H9 (cell line): ENCODE data around the gene ITGB7. TPM values are rescaled to one million over a fixed set of nuclear protein-coding genes. Genes with fewer than 3 reads are reported as not detected.
"Not testable (repeated sequence)": the region's sequence is repeated elsewhere in the genome, so short reads cannot be mapped to it uniquely, and the experiment has no call there.

Source experiments
- DNase-seq: peaks from one replicate; pipeline ENCODE4 v3.0.0-alpha.2; 2017
- H2AFZ ChIP-seq: one replicate; pipeline ENCODE4 v1.6.1; 2013; ENCODE audit warnings: mild to moderate bottlenecking, low read length, control low read depth, moderate library complexity
- H2AK5ac ChIP-seq: 2 replicates; pipeline ENCODE4 v1.6.1; 2013; ENCODE audit warnings: low read length, control low read depth, mixed read lengths; ENCODE audit not compliant: insufficient read length
- H2BK120ac ChIP-seq: one replicate; pipeline ENCODE4 v1.6.1; 2013; ENCODE audit warnings: low read depth, mild to moderate bottlenecking, low read length, control low read depth, inconsistent platforms; ENCODE audit not compliant: poor library complexity, severe bottlenecking
- H2BK12ac ChIP-seq: 2 replicates; pipeline ENCODE4 v1.6.1; 2013; ENCODE audit warnings: low read length, control low read depth, mixed read lengths, low read depth; ENCODE audit not compliant: insufficient read length
- H2BK15ac ChIP-seq: 2 replicates; pipeline ENCODE4 v1.6.1; 2013; ENCODE audit warnings: low read depth, low read length, control low read depth
- H2BK20ac ChIP-seq: one replicate; pipeline ENCODE4 v1.6.1; 2013; ENCODE audit warnings: low read depth, mild to moderate bottlenecking, low read length, control low read depth, inconsistent platforms; ENCODE audit not compliant: poor library complexity, severe bottlenecking
- H2BK5ac ChIP-seq: 2 replicates; pipeline ENCODE4 v1.6.1; 2013; ENCODE audit warnings: low read length, control low read depth, mixed read lengths; ENCODE audit not compliant: insufficient read length
- H3K14ac ChIP-seq: 2 replicates; pipeline ENCODE4 v1.6.1; 2013; ENCODE audit warnings: low read length, control low read depth; ENCODE audit not compliant: insufficient read depth
- H3K18ac ChIP-seq: 2 replicates; pipeline ENCODE4 v1.6.1; 2013; ENCODE audit warnings: low read depth, mild to moderate bottlenecking, mixed read lengths, low read length, control low read depth; ENCODE audit not compliant: insufficient read length
- H3K23ac ChIP-seq: 2 replicates; pipeline ENCODE4 v1.6.1; 2013; ENCODE audit warnings: low read length, control low read depth, mixed read lengths, low read depth; ENCODE audit not compliant: insufficient read length
- H3K23me2 ChIP-seq: 2 replicates; pipeline ENCODE4 v1.6.1; 2013; ENCODE audit warnings: low read depth, mild to moderate bottlenecking, mixed read lengths, low read length, control low read depth; ENCODE audit not compliant: insufficient read length, poor library complexity, severe bottlenecking
- H3K27ac ChIP-seq: 2 replicates; pipeline ENCODE4 v1.5.1; 2013; ENCODE audit warnings: low read length, control low read depth, mixed read lengths, low read depth; ENCODE audit not compliant: insufficient read length
- H3K27me3 ChIP-seq: 2 replicates; pipeline ENCODE4 v1.6.1; 2013; ENCODE audit warnings: low read length, control low read depth, inconsistent platforms; ENCODE audit not compliant: insufficient read depth
- H3K4ac ChIP-seq: 2 replicates; pipeline ENCODE4 v1.6.1; 2013; ENCODE audit warnings: low read depth, mild to moderate bottlenecking, control low read depth, inconsistent platforms, low read length, moderate library complexity
- H3K4me1 ChIP-seq: 2 replicates; pipeline ENCODE4 v1.6.1; 2013; ENCODE audit warnings: low read length, control low read depth, inconsistent platforms; ENCODE audit not compliant: insufficient read depth
- H3K4me2 ChIP-seq: 2 replicates; pipeline ENCODE4 v1.6.1; 2013; ENCODE audit warnings: low read length, control low read depth, mixed read lengths; ENCODE audit not compliant: insufficient read length, insufficient read depth
- H3K56ac ChIP-seq: 2 replicates; pipeline ENCODE4 v1.6.1; 2013; ENCODE audit warnings: low read depth, mild to moderate bottlenecking, mixed read lengths, low read length, control low read depth; ENCODE audit not compliant: insufficient read length
- H3K79me1 ChIP-seq: 2 replicates; pipeline ENCODE4 v1.6.1; 2013; ENCODE audit warnings: low read depth, mild to moderate bottlenecking, moderate library complexity, low read length, control low read depth, inconsistent platforms; ENCODE audit not compliant: insufficient read depth, poor library complexity, severe bottlenecking
- H3K79me2 ChIP-seq: 2 replicates; pipeline ENCODE4 v1.6.1; 2013; ENCODE audit warnings: low read length, control low read depth, inconsistent platforms; ENCODE audit not compliant: insufficient read depth
- H3K9ac ChIP-seq: 2 replicates; pipeline ENCODE4 v1.6.1; 2013; ENCODE audit warnings: low read length, control low read depth, mixed read lengths; ENCODE audit not compliant: insufficient read length; ENCODE audit errors: extremely low read depth
- H3K9me3 ChIP-seq: one replicate; pipeline ENCODE4 v1.6.1; 2013; ENCODE audit warnings: low read depth, low read length, inconsistent platforms; ENCODE audit not compliant: control insufficient read depth
- H3T11ph ChIP-seq: one replicate; pipeline ENCODE4 v1.6.1; 2013; ENCODE audit warnings: mild to moderate bottlenecking, low read length, control low read depth, inconsistent platforms
- H4K20me1 ChIP-seq: one replicate; pipeline ENCODE4 v1.6.1; 2013; ENCODE audit not compliant: control insufficient read depth, insufficient read length, insufficient read depth
- H4K5ac ChIP-seq: 2 replicates; pipeline ENCODE4 v1.6.1; 2013; ENCODE audit warnings: low read depth, mild to moderate bottlenecking, mixed read lengths, low read length, control low read depth; ENCODE audit not compliant: insufficient read length
- H4K8ac ChIP-seq: replicated peaks from 2 replicates; pipeline ENCODE4 v1.6.1; 2013; ENCODE audit warnings: low read length, control low read depth, mixed read lengths, low read depth; ENCODE audit not compliant: insufficient read length
- H4K91ac ChIP-seq: 2 replicates; pipeline ENCODE4 v1.6.1; 2013; ENCODE audit warnings: low read depth, mild to moderate bottlenecking, moderate library complexity, mixed read lengths, low read length, control low read depth; ENCODE audit not compliant: insufficient read length
- H3K27ac Mint-ChIP-seq, 3 experiments: 2 replicates in 2 of 3; 3 replicates in 1 of 3; pipeline ENCODE4 v1.8.0; 2020 to 2021; ENCODE audit warnings: mixed read lengths in 3 of 3, mild to moderate bottlenecking in 1 of 3, moderate library complexity in 1 of 3
- H3K27me3 Mint-ChIP-seq: 2 replicates; pipeline ENCODE4 v1.8.0; 2021; ENCODE audit warnings: low read depth, mild to moderate bottlenecking, moderate library complexity, mixed read lengths
- H3K36me3 Mint-ChIP-seq, 3 experiments: 2 replicates in 2 of 3; 3 replicates in 1 of 3; pipeline ENCODE4 v1.8.0; 2020 to 2021; ENCODE audit warnings: low read depth in 3 of 3, mixed read lengths in 3 of 3; ENCODE audit not compliant: insufficient read depth in 1 of 3
- H3K4me1 Mint-ChIP-seq, 2 experiments: 2 replicates each; pipeline ENCODE4 v1.8.0; 2020; ENCODE audit warnings: mixed read lengths in 2 of 2
- H3K4me3 Mint-ChIP-seq, 2 experiments: 2 replicates in 1 of 2; 3 replicates in 1 of 2; pipeline ENCODE4 v1.8.0; 2020 to 2021; ENCODE audit warnings: mild to moderate bottlenecking in 2 of 2, mixed read lengths in 2 of 2, moderate library complexity in 1 of 2
- H3K9me3 Mint-ChIP-seq, 2 experiments: 2 replicates in 1 of 2; 3 replicates in 1 of 2; pipeline ENCODE4 v1.8.0; 2020; ENCODE audit warnings: mild to moderate bottlenecking in 2 of 2, mixed read lengths in 2 of 2, moderate library complexity in 1 of 2
- CTCF ChIP-seq: fragments of 200-600 bp; sonication (generic); conservative IDR thresholded peaks from 3 replicates; pipeline ENCODE4 v1.8.0; 2021; ENCODE audit warnings: antibody characterized with exemption, mild to moderate bottlenecking
- WGBS: extraction: QIAGEN DNeasy Blood & Tissue Kit; methylation state at CpG from one replicate; pipeline ENCODE4 v1.1.7; 2013; ENCODE audit warnings: missing lambda C conversion rate, low lambda C conversion rate, mixed read lengths; ENCODE audit not compliant: insufficient read length; ENCODE audit errors: extremely low coverage; 5-methylcytosine and 5-hydroxymethylcytosine counted together
- total RNA-seq: library from RNA; stranded (reverse); gene quantifications from 2 replicates; pipeline ENCODE4 v1.2.1, GENCODE V29; 2021

The ITGB7 gene
- total RNA-seq, 1 experiment from 2014 or later = 0.39 TPM

- Histone ChIP-seq H3K9ac (no peak overlapping the region), H3K56ac (no peak overlapping the region), H3K9me3 (no peaks in the 10 kb centered on the region), H2BK5ac (no peak overlapping the region), H4K8ac (no peak overlapping the region), H3K79me2 (no peaks in the 10 kb centered on the region), H3K18ac (no peak overlapping the region), H3K4me1 (no peaks in the 10 kb centered on the region), H3T11ph (no peak overlapping the region), H3K23ac (no peak overlapping the region), H3K27ac (no peak overlapping the region), H2AK5ac (no peak overlapping the region), H2AFZ (no peak overlapping the region), H2BK15ac (no peak overlapping the region), H3K4me2 (no peak overlapping the region), H4K20me1 (no peaks in the 10 kb centered on the region), H3K4ac (no peak overlapping the region), H4K91ac (no peak overlapping the region), H2BK20ac (no peak overlapping the region), H3K79me1 (no peaks in the 10 kb centered on the region), H4K5ac (no peak overlapping the region), H2BK12ac (no peak overlapping the region), H3K23me2 (no peaks in the 10 kb centered on the region), H2BK120ac (no peak overlapping the region), H3K14ac (no peak overlapping the region), H3K27me3 (no peaks in the 10 kb centered on the region)
- no peak for DNase-seq
- WGBS = no CpG with 5 or more reads among the region's 1 CpG
- TF ChIP-seq CTCF = no peak
- Mint-ChIP-seq H3K4me1 (peaks cover 10 to 15% of the 10 kb centered on the region in 2 experiments), H3K36me3 (peaks cover 0 to 4% (median 0%) of the 10 kb centered on the region in 3 experiments; a peak in 2 of 7 replicates), H3K9me3 (no peaks in the 10 kb centered on the region), H3K4me3 (no peak overlapping the region), H3K27ac (no peak overlapping the region), H3K27me3 (peaks cover 49% of the 10 kb centered on the region)
Observed at GRCh38 chr12:53204351-53204750, 2.7 kb downstream of the ITGB7 start.

GRCh38 chr12:53202316-53202715, 4.7 kb downstream of the ITGB7 start:
- peaks cover 65% of the 10 kb centered on the region for H3K27me3 Mint-ChIP-seq
- not testable (repeated sequence) for H3K23me2 ChIP-seq, H4K20me1 ChIP-seq

More at GRCh38 chr12:53202316-53202715, 4.7 kb downstream of the ITGB7 start:
- not testable (repeated sequence) for H3K79me2 ChIP-seq, H2BK12ac ChIP-seq, H3T11ph ChIP-seq, H3K4me1 ChIP-seq, H4K5ac ChIP-seq, H3K27me3 ChIP-seq, H2BK5ac ChIP-seq, H3K79me1 ChIP-seq, H4K91ac ChIP-seq, H3K27ac Mint-ChIP-seq, H3K36me3 Mint-ChIP-seq, H3K9me3 ChIP-seq, H3K18ac ChIP-seq, H3K9ac ChIP-seq, H3K27ac ChIP-seq, DNase-seq, H2AK5ac ChIP-seq, H2BK20ac ChIP-seq, H3K23ac ChIP-seq, H2BK15ac ChIP-seq, H3K4me1 Mint-ChIP-seq, H3K4ac ChIP-seq, H3K14ac ChIP-seq, H3K56ac ChIP-seq, H2BK120ac ChIP-seq, H3K4me2 ChIP-seq, H4K8ac ChIP-seq, H2AFZ ChIP-seq, H3K4me3 Mint-ChIP-seq, H3K9me3 Mint-ChIP-seq
- WGBS = no CpG with 5 or more reads among the region's 7 CpGs
